Body of pancreas (tissue), 4 donors: ENCODE measurements around the gene PRM1. TPM values are rescaled to one million over a fixed set of nuclear protein-coding genes. Genes with fewer than 3 reads are reported as not detected.

Experiments used
- ATAC-seq: fragments of 150-250 bp; one replicate; pipeline ENCODE4 v1.9.1; 2016
- DNase-seq, 4 donors: peaks; one replicate each; pipeline ENCODE4 v3.0.0-alpha.2; 2019
- H3K27ac ChIP-seq, 4 donors: fragments of 200-600 bp; sonication (generic); 1 replicate in 3 of 4; 2 replicates in 1 of 4; pipeline versions ENCODE4 v1.5.1 to v1.6.1; 2016 to 2019; ENCODE audit warnings: mild to moderate bottlenecking in 1 of 4, mixed read lengths in 1 of 4, moderate library complexity in 1 of 4
- H3K27me3 ChIP-seq, 2 donors: fragments of 200-600 bp; sonication (generic); one replicate each; pipeline ENCODE4 v1.6.0; 2016; ENCODE audit warnings: mild to moderate bottlenecking in 1 of 2
- H3K36me3 ChIP-seq, 2 donors: fragments of 200-600 bp; sonication (generic); replicated peaks in 1 of 2; 2 replicates each; pipeline ENCODE4 v1.5.1; 2016; ENCODE audit warnings: low read depth in 2 of 2; ENCODE audit not compliant: insufficient read depth in 1 of 2
- H3K4me1 ChIP-seq: fragments of 200-600 bp; sonication (generic); one replicate; pipeline ENCODE4 v1.6.0; 2016
- H3K4me3 ChIP-seq, 2 donors: fragments of 200-600 bp; sonication (generic); 1 replicate in 1 of 2; 2 replicates in 1 of 2; pipeline ENCODE4 v1.5.1; 2016 to 2019
- H3K9me3 ChIP-seq, 3 donors: fragments of 200-600 bp; sonication (generic); 1 replicate in 2 of 3; 2 replicates in 1 of 3; pipeline ENCODE4 v1.5.1; 2016
- POLR2A ChIP-seq, 3 donors: fragments of 450-650 bp; IDR thresholded peaks; one replicate each; pipeline ENCODE4 v1.6.1; 2016; ENCODE audit warnings: antibody characterized with exemption in 3 of 3, mild to moderate bottlenecking in 2 of 3
- WGBS, 2 donors: methylation state at CpG; one replicate each; pipeline ENCODE4 v1.1.5; 2017; 5-methylcytosine and 5-hydroxymethylcytosine counted together
- intact Hi-C: fragments of 100-400 bp; cut with DNase I; formaldehyde crosslinking; loops from one replicate; pipeline ENCODE4 v1.15.1; 2023
- total RNA-seq, 2 donors: library from RNA; depleted of rRNA; stranded (reverse); fragments of >200 nt; gene quantifications; one replicate each; pipeline ENCODE4 v1.1.0, GENCODE V29; 2016
- TF ChIP-seq, protein P1 (sequence below), 7 experiments: fragments of 450-650 bp in 4 of 7; fragments of 200-600 bp in 3 of 7; sonication (generic) in 3 of 7; IDR thresholded peaks; one replicate each; pipeline ENCODE4 v1.5.1; 2016 to 2019; ENCODE audit warnings: antibody characterized with exemption in 7 of 7

PRM1 gene
- total RNA-seq, 2 donors from 2014 or later: not detected

DNA sequence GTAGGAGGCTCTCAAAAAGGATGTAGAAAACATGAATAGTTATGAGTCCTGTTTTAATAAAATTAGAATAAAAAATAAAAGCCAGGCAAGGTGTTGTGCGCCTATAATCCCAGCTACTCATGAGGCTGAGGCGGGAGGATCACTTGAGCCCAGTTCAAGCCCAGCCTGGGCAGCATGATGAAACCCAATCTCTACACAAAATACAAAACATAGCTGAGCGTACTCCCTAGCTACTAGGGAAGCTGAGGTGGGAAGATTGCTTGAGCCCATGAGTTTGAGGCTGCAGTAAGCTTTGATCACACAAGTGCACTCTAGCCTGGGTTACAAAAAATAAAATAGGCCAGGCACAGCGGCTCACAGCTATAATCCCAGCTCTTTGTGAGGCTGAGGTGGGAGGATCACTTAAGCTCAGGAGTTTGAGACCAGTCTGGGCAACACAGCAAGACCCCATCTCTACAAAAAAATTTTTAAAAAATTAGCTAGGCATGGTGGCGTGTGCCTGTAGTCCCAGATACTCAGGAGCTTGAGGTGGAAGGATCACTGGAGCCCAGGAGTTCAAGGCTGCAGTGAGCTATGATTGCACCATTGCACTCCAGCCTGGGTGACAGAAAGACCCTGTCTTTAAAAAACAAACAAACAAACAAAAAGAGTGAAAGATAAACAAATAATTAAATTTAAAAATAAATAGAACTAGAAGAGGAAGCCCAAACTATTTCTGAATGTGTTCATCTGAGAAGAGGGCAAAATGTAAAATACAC is 17.2 kb upstream of the PRM1 start:
- TF ChIP-seq, protein P1, sequence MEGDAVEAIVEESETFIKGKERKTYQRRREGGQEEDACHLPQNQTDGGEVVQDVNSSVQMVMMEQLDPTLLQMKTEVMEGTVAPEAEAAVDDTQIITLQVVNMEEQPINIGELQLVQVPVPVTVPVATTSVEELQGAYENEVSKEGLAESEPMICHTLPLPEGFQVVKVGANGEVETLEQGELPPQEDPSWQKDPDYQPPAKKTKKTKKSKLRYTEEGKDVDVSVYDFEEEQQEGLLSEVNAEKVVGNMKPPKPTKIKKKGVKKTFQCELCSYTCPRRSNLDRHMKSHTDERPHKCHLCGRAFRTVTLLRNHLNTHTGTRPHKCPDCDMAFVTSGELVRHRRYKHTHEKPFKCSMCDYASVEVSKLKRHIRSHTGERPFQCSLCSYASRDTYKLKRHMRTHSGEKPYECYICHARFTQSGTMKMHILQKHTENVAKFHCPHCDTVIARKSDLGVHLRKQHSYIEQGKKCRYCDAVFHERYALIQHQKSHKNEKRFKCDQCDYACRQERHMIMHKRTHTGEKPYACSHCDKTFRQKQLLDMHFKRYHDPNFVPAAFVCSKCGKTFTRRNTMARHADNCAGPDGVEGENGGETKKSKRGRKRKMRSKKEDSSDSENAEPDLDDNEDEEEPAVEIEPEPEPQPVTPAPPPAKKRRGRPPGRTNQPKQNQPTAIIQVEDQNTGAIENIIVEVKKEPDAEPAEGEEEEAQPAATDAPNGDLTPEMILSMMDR (IDR thresholded peaks at IDR 0.05): no peak
- TF ChIP-seq POLR2A (IDR thresholded peaks at IDR 0.05): no peak
- Histone ChIP-seq H3K4me1 (peaks cover 22% of the 10 kb centered on the region), H3K27me3 (no peaks in the 10 kb centered on the region), H3K4me3 (no peak overlapping the region), H3K27ac (peak overlapping the region; percentile 45 to 78 (median 68)), H3K9me3 (no peaks in the 10 kb centered on the region), H3K36me3 (no peaks in the 10 kb centered on the region)
- 84 to 91% methylated on average over 5 of the region's 5 CpGs for WGBS, 2 donors
- DNase-seq: no peak
- intact Hi-C loops: no loop called here
- ATAC-seq: no peak

DNA sequence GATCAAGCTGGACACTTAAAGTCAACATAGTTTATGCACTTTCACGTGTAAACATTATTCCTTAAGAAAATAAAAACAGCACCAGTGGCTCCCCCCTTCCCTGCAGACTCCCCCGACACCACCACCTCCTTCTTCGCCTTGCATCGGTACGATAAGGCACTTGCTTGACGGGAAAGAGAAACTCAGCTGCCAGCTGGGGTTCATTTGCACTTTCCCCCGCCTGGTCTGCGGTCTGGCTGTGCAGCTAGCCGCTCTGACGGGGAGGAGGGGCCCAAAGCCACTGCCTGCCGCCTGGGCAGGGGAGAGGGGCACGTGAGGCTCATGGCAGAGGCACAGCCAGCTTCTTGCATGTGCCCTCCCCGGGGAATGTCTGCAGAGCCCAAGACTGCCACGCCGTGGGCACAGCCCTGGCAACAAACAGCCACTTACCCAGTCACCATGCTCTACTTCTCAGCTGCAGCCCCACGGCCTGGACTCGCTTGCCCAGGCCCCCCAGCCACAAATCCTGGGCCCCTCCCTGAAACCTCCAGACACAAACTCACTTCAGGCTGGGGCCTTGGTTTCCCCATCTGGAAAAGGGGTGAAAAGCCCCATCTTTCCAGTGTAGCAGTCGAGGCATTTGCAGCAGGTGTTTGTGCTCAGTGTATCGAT is 16.5 kb upstream of the PRM1 start:
- H3K27ac ChIP-seq: peak overlapping the region; percentile 45 to 78 (median 68)
- WGBS, 2 donors: 10 to 13% methylated on average over 12 to 19 of the region's 19 CpGs

DNA sequence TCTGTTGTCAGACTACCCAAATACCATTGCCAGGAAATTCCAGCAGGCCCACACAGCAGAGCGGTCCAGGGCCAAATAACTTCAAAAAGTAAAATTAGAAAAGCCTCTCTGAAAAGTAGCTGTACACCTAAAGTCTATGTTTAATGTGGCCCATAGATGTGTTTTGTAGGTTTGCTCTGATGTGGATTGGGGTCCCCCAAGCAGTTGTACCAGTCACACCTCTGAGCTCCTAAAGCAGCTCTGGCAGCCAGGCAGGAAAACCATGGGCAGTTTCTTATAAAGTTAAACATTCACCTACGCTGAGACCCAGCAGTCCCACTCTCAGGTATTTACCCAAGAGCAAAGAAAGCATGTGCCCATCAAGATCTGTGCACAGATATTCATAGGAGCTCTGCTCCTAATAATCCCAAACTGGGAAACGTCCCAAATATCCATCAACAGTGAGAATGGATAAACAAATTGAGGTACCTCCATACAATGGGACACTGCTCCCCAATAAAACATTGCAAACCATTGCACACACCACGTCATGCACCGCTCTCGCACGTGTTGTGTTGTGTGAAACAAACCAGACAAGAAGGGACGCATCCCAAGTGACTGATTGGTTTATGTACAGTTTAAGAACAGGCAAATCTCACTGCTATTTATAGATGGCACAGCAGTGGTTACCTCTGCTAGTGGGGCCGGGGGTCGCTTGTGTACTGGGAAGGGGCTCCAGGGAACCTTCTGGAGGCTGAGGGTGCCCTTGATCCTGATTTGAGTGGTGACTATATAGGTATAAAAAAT is 15.8 kb upstream of the PRM1 start:
- DNase-seq (peak; percentile 22 to 67 (median 49)), ATAC-seq (peak; percentile 56)
- H3K27me3 ChIP-seq: no peaks in the 10 kb centered on the region
- 13 to 29% methylated on average over 6 to 10 of the region's 10 CpGs for WGBS, 2 donors
- peaks cover 22% of the 10 kb centered on the region for H3K4me1 ChIP-seq
- no peaks in the 10 kb centered on the region for H3K9me3 ChIP-seq
- H3K36me3 ChIP-seq: no peaks in the 10 kb centered on the region
- intact Hi-C loops: no loop called here
- no peak overlapping the region for H3K4me3 ChIP-seq
- peak overlapping the region; percentile 45 to 78 (median 68) for H3K27ac ChIP-seq
- TF ChIP-seq POLR2A (IDR thresholded peaks at IDR 0.05): no peak
- TF ChIP-seq, protein P1 (IDR thresholded peaks at IDR 0.05): no peak

More for the DNA sequence above, 16.5 kb upstream of the PRM1 start:
- Histone ChIP-seq H3K36me3 (no peaks in the 10 kb centered on the region), H3K4me1 (peaks cover 22% of the 10 kb centered on the region), H3K27me3 (no peaks in the 10 kb centered on the region), H3K4me3 (no peak overlapping the region), H3K9me3 (no peaks in the 10 kb centered on the region)
- DNase-seq (peak; percentile 71 to 90 (median 88)), ATAC-seq (peak; percentile 88)
- intact Hi-C loops: no loop called here
- TF ChIP-seq, protein P1 (IDR thresholded peaks at IDR 0.05): peak in 3 of 7 experiments; percentile 33 to 44 (median 40)
- TF ChIP-seq POLR2A (IDR thresholded peaks at IDR 0.05): peak in 2 of 3 donors; percentile 22 to 40

DNA sequence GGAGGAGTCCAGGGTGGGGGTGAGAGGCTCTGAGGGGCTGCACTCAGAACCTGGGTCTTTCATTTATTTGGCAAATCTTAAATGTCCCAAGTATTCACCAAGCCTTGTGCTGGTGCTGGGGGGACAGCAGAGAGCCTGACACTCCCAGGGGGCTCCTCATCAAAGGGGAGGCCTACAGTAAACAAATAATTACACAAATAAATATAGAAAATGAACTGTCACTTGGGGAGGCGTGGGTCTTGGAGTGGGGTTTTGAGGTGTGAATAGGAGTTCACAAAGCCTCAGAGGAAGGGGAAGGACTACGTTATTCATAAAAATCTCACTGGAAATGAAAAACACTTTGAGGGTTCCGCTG is 15.2 kb upstream of the PRM1 start:
- no peak overlapping the region for H3K4me3 ChIP-seq
- DNase-seq (no peak), ATAC-seq (no peak)
- intact Hi-C loops: no loop called here
- no peaks in the 10 kb centered on the region for H3K27me3 ChIP-seq
- WGBS, 2 donors: 75 to 77% methylated on average over 3 of the region's 3 CpGs
- peaks cover 22% of the 10 kb centered on the region for H3K4me1 ChIP-seq
- H3K27ac ChIP-seq: peak overlapping the region in 2 of 4 donors; percentile 74 to 78
- H3K36me3 ChIP-seq: no peaks in the 10 kb centered on the region
- no peaks in the 10 kb centered on the region for H3K9me3 ChIP-seq
- TF ChIP-seq, protein P1 (IDR thresholded peaks at IDR 0.05): no peak
- no peak for TF ChIP-seq POLR2A (IDR thresholded peaks at IDR 0.05)
